DOHH2 (cell line): ENCODE data around the gene LCMT1.

Experiments
- EZH2phosphoT487 ChIP-seq: fragments of 200-600 bp; sonication (generic); IDR thresholded peaks from 2 replicates; pipeline ENCODE4 v1.6.1; 2017; ENCODE audit warnings: borderline replicate concordance, mild to moderate bottlenecking, antibody characterized with exemption, low read length, moderate library complexity, mixed read lengths
- TF ChIP-seq, protein P1 (sequence below): fragments of 200-600 bp; sonication (generic); IDR thresholded peaks from one replicate; pipeline ENCODE4 v1.5.1; 2014; ENCODE audit warnings: antibody characterized with exemption, mild to moderate bottlenecking, low read depth, low read length; ENCODE audit not compliant: poor library complexity, severe bottlenecking

GRCh38 chr16:25093208-25094061 lies 18.1 kb upstream of the LCMT1 start:
- TF ChIP-seq, protein P1, sequence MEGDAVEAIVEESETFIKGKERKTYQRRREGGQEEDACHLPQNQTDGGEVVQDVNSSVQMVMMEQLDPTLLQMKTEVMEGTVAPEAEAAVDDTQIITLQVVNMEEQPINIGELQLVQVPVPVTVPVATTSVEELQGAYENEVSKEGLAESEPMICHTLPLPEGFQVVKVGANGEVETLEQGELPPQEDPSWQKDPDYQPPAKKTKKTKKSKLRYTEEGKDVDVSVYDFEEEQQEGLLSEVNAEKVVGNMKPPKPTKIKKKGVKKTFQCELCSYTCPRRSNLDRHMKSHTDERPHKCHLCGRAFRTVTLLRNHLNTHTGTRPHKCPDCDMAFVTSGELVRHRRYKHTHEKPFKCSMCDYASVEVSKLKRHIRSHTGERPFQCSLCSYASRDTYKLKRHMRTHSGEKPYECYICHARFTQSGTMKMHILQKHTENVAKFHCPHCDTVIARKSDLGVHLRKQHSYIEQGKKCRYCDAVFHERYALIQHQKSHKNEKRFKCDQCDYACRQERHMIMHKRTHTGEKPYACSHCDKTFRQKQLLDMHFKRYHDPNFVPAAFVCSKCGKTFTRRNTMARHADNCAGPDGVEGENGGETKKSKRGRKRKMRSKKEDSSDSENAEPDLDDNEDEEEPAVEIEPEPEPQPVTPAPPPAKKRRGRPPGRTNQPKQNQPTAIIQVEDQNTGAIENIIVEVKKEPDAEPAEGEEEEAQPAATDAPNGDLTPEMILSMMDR = no peak
- TF ChIP-seq EZH2phosphoT487 = no peak
